GM12878 (cell line): ENCODE results near the gene GAK. TPM values are rescaled to one million over a fixed set of nuclear protein-coding genes. Genes with fewer than 3 reads are reported as not detected.

Source experiments
- ATAC-seq: fragments of 200-7000 bp; cut with Tn5 transposase; 3 replicates; pipeline ENCODE4 v1.9.1; 2020; ENCODE audit warnings: mild to moderate bottlenecking, moderate library complexity
- BruUV-seq: library from RNA; stranded (reverse); fragments of 400-500 nt; replicated peaks from 2 replicates; lab custom pipeline; 2021; lab: Mats Ljungman, UMichigan
- CTCF ChIA-PET: fragments of 300-600 bp; sonication (Branson Sonifier 250); formaldehyde crosslinking; extraction: SDS; loops from one replicate; lab custom pipeline; 2021; ENCODE audit warnings: inconsistent platforms; lab: Yijun Ruan, JAX
- POLR2A ChIA-PET: fragments of 350-600 bp; formaldehyde crosslinking; extraction: SDS; loops from one replicate; lab custom pipeline; 2021; ENCODE audit warnings: inconsistent platforms; lab: Charles Lee
- RAD21 ChIA-PET: fragments of 300-600 bp; sonication (Branson Sonifier 250); formaldehyde crosslinking; loops from one replicate; lab custom pipeline; 2023; ENCODE audit warnings: antibody characterized with exemption; ENCODE audit not compliant: unreplicated experiment; lab: Charles Lee
- SMC1A ChIA-PET: fragments of 300-600 bp; sonication (Branson Sonifier 250); formaldehyde crosslinking; loops from one replicate; lab custom pipeline; 2023; ENCODE audit not compliant: unreplicated experiment, uncharacterized antibody; lab: Charles Lee
- DNase-seq: peaks from one replicate; pipeline ENCODE4 v3.0.0-alpha.2; 2011; ENCODE audit warnings: low read depth, low spot score
- FAIRE-seq: peaks from 3 replicates; lab custom pipeline; 2011; peaks lifted over from hg19 to GRCh38; lab: Jason Lieb, UNC
- H2AFZ ChIP-seq: 2 replicates; pipeline ENCODE4 v1.6.0; 2011; ENCODE audit warnings: low read depth, low read length, control low read depth; ENCODE audit not compliant: control insufficient read depth
- H3K27ac ChIP-seq: 2 replicates; pipeline ENCODE4 v1.5.1; 2011; ENCODE audit warnings: control low read depth; ENCODE audit not compliant: control insufficient read depth, insufficient read depth
- H3K27me3 ChIP-seq, 2 experiments: replicated peaks in 1 of 2; 2 replicates each; pipeline versions ENCODE4 v1.6.0 to v1.6.1; 2011; ENCODE audit warnings: low read length in 1 of 2; ENCODE audit not compliant: control insufficient read depth in 2 of 2, insufficient read depth in 2 of 2
- H3K36me3 ChIP-seq, 2 experiments: 2 replicates each; pipeline ENCODE4 v1.5.1; 2011; ENCODE audit warnings: low read length in 1 of 2; ENCODE audit not compliant: control insufficient read depth in 2 of 2, insufficient read depth in 2 of 2
- H3K4me1 ChIP-seq: 2 replicates; pipeline ENCODE4 v1.6.1; 2011; ENCODE audit warnings: mild to moderate bottlenecking, low read length, moderate library complexity, mixed read lengths; ENCODE audit not compliant: control insufficient read depth, insufficient read depth
- H3K4me2 ChIP-seq: 2 replicates; pipeline ENCODE4 v1.6.0; 2011; ENCODE audit warnings: control low read depth; ENCODE audit not compliant: control insufficient read depth, insufficient read depth
- H3K4me3 ChIP-seq: fragments of 200-600 bp; sonication (generic); 2 replicates; pipeline ENCODE4 v1.5.1; 2016
- H3K79me2 ChIP-seq: 2 replicates; pipeline ENCODE4 v1.6.0; 2011; ENCODE audit warnings: low read length; ENCODE audit not compliant: control insufficient read depth, insufficient read depth
- H3K9ac ChIP-seq: 2 replicates; pipeline ENCODE4 v1.8.0; 2011; ENCODE audit warnings: low read length, control low read depth, mixed read lengths; ENCODE audit not compliant: control insufficient read depth, insufficient read depth
- H3K9me3 ChIP-seq: replicated peaks from 3 replicates; pipeline ENCODE4 v1.5.1; 2011; ENCODE audit warnings: mild to moderate bottlenecking, low read length; ENCODE audit not compliant: control insufficient read depth, insufficient read depth
- H4K20me1 ChIP-seq: 2 replicates; pipeline ENCODE4 v1.6.0; 2011; ENCODE audit not compliant: control insufficient read depth, insufficient read depth
- CREB1 ChIP-seq: IDR thresholded peaks from 2 replicates; pipeline ENCODE4 v1.6.1; 2012; ENCODE audit warnings: low read depth, mild to moderate bottlenecking, inconsistent platforms
- CTCF ChIP-seq, 3 experiments: IDR thresholded peaks in 2 of 3; conservative IDR thresholded peaks in 1 of 3; 2 replicates each; pipeline ENCODE4 v1.5.1; 2011; ENCODE audit warnings: low read depth in 3 of 3, low read length in 3 of 3, mild to moderate bottlenecking in 3 of 3, control low read depth in 2 of 3, moderate library complexity in 2 of 3, inconsistent platforms in 1 of 3, mixed read lengths in 1 of 3; ENCODE audit not compliant: control insufficient read depth in 2 of 3, insufficient read depth in 1 of 3; ENCODE audit errors: extremely low read depth in 1 of 3
- HDGF ChIP-seq: fragments of 450-650 bp; IDR thresholded peaks from 2 replicates; pipeline ENCODE4 v1.6.1; 2016; ENCODE audit warnings: antibody characterized with exemption
- MYC ChIP-seq: IDR thresholded peaks from 2 replicates; pipeline ENCODE4 v1.6.1; 2011; ENCODE audit warnings: mild to moderate bottlenecking, low read length, moderate library complexity, inconsistent platforms; ENCODE audit not compliant: insufficient read depth, insufficient replicate concordance, insufficient read length, severe bottlenecking
- NR2F1 ChIP-seq: fragments of 450-650 bp; conservative IDR thresholded peaks from 2 replicates; pipeline ENCODE4 v1.6.1; 2017; ENCODE audit warnings: mild to moderate bottlenecking
- POLR2A ChIP-seq: IDR thresholded peaks from 2 replicates; pipeline ENCODE4 v1.6.1; 2011; ENCODE audit warnings: low read depth, mild to moderate bottlenecking, low read length
- POLR2AphosphoS2 ChIP-seq: IDR thresholded peaks from 2 replicates; pipeline ENCODE4 v1.6.1; 2011; ENCODE audit warnings: low read depth, mild to moderate bottlenecking, low read length, improper control_type of control experiment, moderate library complexity
- REST ChIP-seq: IDR thresholded peaks from 2 replicates; pipeline ENCODE4 v1.6.1; 2012; ENCODE audit warnings: mild to moderate bottlenecking, low read depth, low read length
- SMARCA5 ChIP-seq: fragments of 450-650 bp; IDR thresholded peaks from 2 replicates; pipeline ENCODE4 v1.6.1; 2017; ENCODE audit warnings: mild to moderate bottlenecking
- SMC3 ChIP-seq: IDR thresholded peaks from 2 replicates; pipeline ENCODE4 v1.6.1; 2011; ENCODE audit warnings: low read length, improper control_type of control experiment, borderline replicate concordance
- TAF1 ChIP-seq: IDR thresholded peaks from 2 replicates; pipeline ENCODE4 v1.6.1; 2011; ENCODE audit warnings: mild to moderate bottlenecking, low read depth, low read length, borderline replicate concordance
- ZNF274 ChIP-seq: IDR thresholded peaks from one replicate; pipeline ENCODE4 v1.8.0; 2011; ENCODE audit not compliant: insufficient read length, insufficient read depth
- WGBS: methylation state at CpG from one replicate; pipeline ENCODE4 v1.1.6; 2016; ENCODE audit warnings: low lambda C conversion rate; ENCODE audit not compliant: insufficient replicate concordance, insufficient coverage; ENCODE audit errors: missing lambda C conversion rate; 5-methylcytosine and 5-hydroxymethylcytosine counted together
- in situ Hi-C: fragments of 300-500 bp; cut with MboI; formaldehyde crosslinking; loops from 9 replicates; pipeline ENCODE4 v1.14.3; 2018; ENCODE audit warnings: mixed read lengths
- intact Hi-C: fragments of 100-400 bp; cut with micrococcal nuclease; formaldehyde crosslinking; loops from one replicate; pipeline ENCODE4 v1.14.2; 2022; ENCODE audit not compliant: unreplicated experiment
- polyA plus RNA-seq, 11 experiments: library from polyadenylated mRNA; depleted of rRNA in 4 of 11; unstranded in 6 of 11; stranded (reverse) in 5 of 11; fragments of >200 nt; fragmentation: Nextera tagmentation in 4 of 11; fragmentation: Illumina TruSeq in 1 of 11; extraction: Ambion mirVana in 4 of 11; extraction: Trizol in 1 of 11; gene quantifications; 1 replicate in 1 of 11; 2 replicates in 10 of 11; pipeline versions ENCODE4 v1.2.1 to v1.2.3, GENCODE V29; 2011 to 2016; ENCODE audit warnings: inconsistent platforms in 2 of 11, missing spikeins in 2 of 11, low read depth in 1 of 11
- total RNA-seq, 4 experiments: library from RNA; depleted of rRNA in 3 of 4; stranded (reverse); fragments of >200 nt in 3 of 4; fragmentation: Illumina TruSeq in 1 of 4; extraction: Trizol in 1 of 4; gene quantifications; 2 replicates each; pipeline versions ENCODE4 v1.2.1 to v1.2.3, GENCODE V29; 2013 to 2021
- TF ChIP-seq, protein P1 (sequence below): fragments of 450-650 bp; IDR thresholded peaks from 2 replicates; pipeline ENCODE4 v1.6.1; 2017; ENCODE audit warnings: borderline replicate concordance
- TF ChIP-seq, protein P2 (sequence below): fragments of 450-650 bp; IDR thresholded peaks from 2 replicates; pipeline ENCODE4 v1.6.1; 2016; ENCODE audit warnings: mild to moderate bottlenecking, moderate library complexity, borderline replicate concordance

The GAK gene
- total and polyA plus RNA-seq, 10 of the 15 experiments (the other 5 are each of a cell fraction or from before 2014, with no cell fraction given), result 0.82 to 127 (median 53.8) TPM

GRCh38 chr4:874056-874455 is 58.1 kb downstream of the GAK start:
- no peak overlapping the region for H3K27ac ChIP-seq
- no peak overlapping the region for H3K9ac ChIP-seq
- ChIA-PET RAD21 (no interaction called here), CTCF (no interaction called here), SMC1A (no interaction called here), POLR2A (no interaction called here)
- FAIRE-seq, result no peak
- no peaks in the 10 kb centered on the region for H3K27me3 ChIP-seq
- H3K4me1 ChIP-seq, result peaks cover 2% of the 10 kb centered on the region; the same call in 1 of the 2 replicates
- H4K20me1 ChIP-seq, result no peaks in the 10 kb centered on the region
- no peak for DNase-seq
- H2AFZ ChIP-seq, result no peak overlapping the region
- no peak overlapping the region for H3K4me3 ChIP-seq
- intact Hi-C loops (no loop called here), in situ Hi-C loops (no loop called here)
- TF ChIP-seq, protein P1, sequence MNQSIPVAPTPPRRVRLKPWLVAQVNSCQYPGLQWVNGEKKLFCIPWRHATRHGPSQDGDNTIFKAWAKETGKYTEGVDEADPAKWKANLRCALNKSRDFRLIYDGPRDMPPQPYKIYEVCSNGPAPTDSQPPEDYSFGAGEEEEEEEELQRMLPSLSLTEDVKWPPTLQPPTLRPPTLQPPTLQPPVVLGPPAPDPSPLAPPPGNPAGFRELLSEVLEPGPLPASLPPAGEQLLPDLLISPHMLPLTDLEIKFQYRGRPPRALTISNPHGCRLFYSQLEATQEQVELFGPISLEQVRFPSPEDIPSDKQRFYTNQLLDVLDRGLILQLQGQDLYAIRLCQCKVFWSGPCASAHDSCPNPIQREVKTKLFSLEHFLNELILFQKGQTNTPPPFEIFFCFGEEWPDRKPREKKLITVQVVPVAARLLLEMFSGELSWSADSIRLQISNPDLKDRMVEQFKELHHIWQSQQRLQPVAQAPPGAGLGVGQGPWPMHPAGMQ, result no peak
- TF ChIP-seq CTCF (IDR thresholded peaks at IDR 0.05 in 2 of 3, conservative IDR thresholded peaks at IDR 0.05 in 1 of 3; ENCODE audit: control insufficient read depth in 2 of 3, extremely low read depth in 1 of 3, insufficient read depth in 1 of 3, low read depth in 3 of 3, low read length in 3 of 3) (no peak), POLR2AphosphoS2 (no peak), CREB1 (no peak), NR2F1 (no peak), TAF1 (no peak), ZNF274 (no peak), POLR2A (no peak), REST (no peak), MYC (no peak), SMC3 (no peak), HDGF (no peak), SMARCA5 (no peak)
- TF ChIP-seq, protein P2, sequence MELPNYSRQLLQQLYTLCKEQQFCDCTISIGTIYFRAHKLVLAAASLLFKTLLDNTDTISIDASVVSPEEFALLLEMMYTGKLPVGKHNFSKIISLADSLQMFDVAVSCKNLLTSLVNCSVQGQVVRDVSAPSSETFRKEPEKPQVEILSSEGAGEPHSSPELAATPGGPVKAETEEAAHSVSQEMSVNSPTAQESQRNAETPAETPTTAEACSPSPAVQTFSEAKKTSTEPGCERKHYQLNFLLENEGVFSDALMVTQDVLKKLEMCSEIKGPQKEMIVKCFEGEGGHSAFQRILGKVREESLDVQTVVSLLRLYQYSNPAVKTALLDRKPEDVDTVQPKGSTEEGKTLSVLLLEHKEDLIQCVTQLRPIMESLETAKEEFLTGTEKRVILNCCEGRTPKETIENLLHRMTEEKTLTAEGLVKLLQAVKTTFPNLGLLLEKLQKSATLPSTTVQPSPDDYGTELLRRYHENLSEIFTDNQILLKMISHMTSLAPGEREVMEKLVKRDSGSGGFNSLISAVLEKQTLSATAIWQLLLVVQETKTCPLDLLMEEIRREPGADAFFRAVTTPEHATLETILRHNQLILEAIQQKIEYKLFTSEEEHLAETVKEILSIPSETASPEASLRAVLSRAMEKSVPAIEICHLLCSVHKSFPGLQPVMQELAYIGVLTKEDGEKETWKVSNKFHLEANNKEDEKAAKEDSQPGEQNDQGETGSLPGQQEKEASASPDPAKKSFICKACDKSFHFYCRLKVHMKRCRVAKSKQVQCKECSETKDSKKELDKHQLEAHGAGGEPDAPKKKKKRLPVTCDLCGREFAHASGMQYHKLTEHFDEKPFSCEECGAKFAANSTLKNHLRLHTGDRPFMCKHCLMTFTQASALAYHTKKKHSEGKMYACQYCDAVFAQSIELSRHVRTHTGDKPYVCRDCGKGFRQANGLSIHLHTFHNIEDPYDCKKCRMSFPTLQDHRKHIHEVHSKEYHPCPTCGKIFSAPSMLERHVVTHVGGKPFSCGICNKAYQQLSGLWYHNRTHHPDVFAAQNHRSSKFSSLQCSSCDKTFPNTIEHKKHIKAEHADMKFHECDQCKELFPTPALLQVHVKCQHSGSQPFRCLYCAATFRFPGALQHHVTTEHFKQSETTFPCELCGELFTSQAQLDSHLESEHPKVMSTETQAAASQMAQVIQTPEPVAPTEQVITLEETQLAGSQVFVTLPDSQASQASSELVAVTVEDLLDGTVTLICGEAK, result no peak
- no peak for ATAC-seq
- no peak overlapping the region for H3K4me2 ChIP-seq
- H3K9me3 ChIP-seq, result no peaks in the 10 kb centered on the region; the same call in 2 of the 3 replicates
- no TSS peak for BruUV-seq
- 87% methylated on average over 9 of the region's 9 CpGs for WGBS
- no peaks in the 10 kb centered on the region for H3K79me2 ChIP-seq
- H3K36me3 ChIP-seq, result peaks cover 25 to 31% of the 10 kb centered on the region in 2 experiments
